Neuronal stem cell (in vitro differentiated cells): Measurements from ENCODE around the gene C4BPA. TPM values are rescaled to one million over a fixed set of nuclear protein-coding genes. Genes with fewer than 3 reads are reported as not detected.

Experiments used
- DNase-seq: peaks from one replicate; pipeline ENCODE4 v3.0.0-alpha.2; 2013; ENCODE audit warnings: low spot score
- H2AFZ ChIP-seq: one replicate; pipeline ENCODE4 v1.6.1; 2013; ENCODE audit warnings: mild to moderate bottlenecking, low read length, inconsistent platforms
- H2AK5ac ChIP-seq: 2 replicates; pipeline ENCODE4 v1.6.1; 2013; ENCODE audit warnings: low read depth, mild to moderate bottlenecking, inconsistent platforms, low read length, moderate library complexity, mixed read lengths
- H2BK120ac ChIP-seq: 2 replicates; pipeline ENCODE4 v1.6.1; 2013; ENCODE audit warnings: low read depth, mild to moderate bottlenecking, inconsistent platforms, low read length, moderate library complexity, mixed read lengths
- H2BK12ac ChIP-seq: one replicate; pipeline ENCODE4 v1.6.1; 2013; ENCODE audit warnings: low read length, inconsistent platforms
- H2BK15ac ChIP-seq: 2 replicates; pipeline ENCODE4 v1.6.1; 2013; ENCODE audit warnings: mild to moderate bottlenecking, low read length, inconsistent platforms, mixed read lengths
- H2BK5ac ChIP-seq: one replicate; pipeline ENCODE4 v1.6.1; 2013; ENCODE audit warnings: inconsistent platforms, mild to moderate bottlenecking, low read length, moderate library complexity
- H3K14ac ChIP-seq: one replicate; pipeline ENCODE4 v1.6.1; 2013; ENCODE audit warnings: low read length, inconsistent platforms
- H3K18ac ChIP-seq: 2 replicates; pipeline ENCODE4 v1.6.1; 2013; ENCODE audit warnings: low read length, inconsistent platforms
- H3K23ac ChIP-seq: 2 replicates; pipeline ENCODE4 v1.6.1; 2013; ENCODE audit warnings: low read depth, mild to moderate bottlenecking, mixed read lengths, low read length, inconsistent platforms; ENCODE audit not compliant: poor library complexity
- H3K27ac ChIP-seq: replicated peaks from 3 replicates; pipeline ENCODE4 v1.5.1; 2013; ENCODE audit warnings: low read length, inconsistent platforms
- H3K27me3 ChIP-seq, 3 experiments: 2 replicates each; pipeline ENCODE4 v1.6.1; 2013; ENCODE audit warnings: low read length in 3 of 3, mild to moderate bottlenecking in 2 of 3, inconsistent platforms in 1 of 3, low read depth in 1 of 3, mixed read lengths in 1 of 3, moderate library complexity in 1 of 3; ENCODE audit not compliant: control insufficient read depth in 3 of 3, insufficient read depth in 3 of 3
- H3K36me3 ChIP-seq, 2 donors: replicated peaks in 1 of 2; 2 replicates each; pipeline ENCODE4 v1.6.1; 2013; ENCODE audit warnings: low read length in 2 of 2; ENCODE audit not compliant: control insufficient read depth in 2 of 2, insufficient read depth in 2 of 2
- H3K4ac ChIP-seq: 2 replicates; pipeline ENCODE4 v1.6.1; 2013; ENCODE audit warnings: inconsistent platforms, mild to moderate bottlenecking, low read length, moderate library complexity
- H3K4me1 ChIP-seq, 2 donors: 1 replicate in 1 of 2; 2 replicates in 1 of 2; pipeline ENCODE4 v1.6.1; 2013; ENCODE audit warnings: low read length in 2 of 2, low read depth in 1 of 2; ENCODE audit not compliant: control insufficient read depth in 2 of 2, insufficient read depth in 1 of 2
- H3K4me2 ChIP-seq: one replicate; pipeline ENCODE4 v1.6.1; 2013; ENCODE audit warnings: mild to moderate bottlenecking, low read length, inconsistent platforms; ENCODE audit not compliant: insufficient read depth, poor library complexity, severe bottlenecking
- H3K4me3 ChIP-seq, 2 donors: 2 replicates each; pipeline ENCODE4 v1.5.1; 2013; ENCODE audit warnings: low read length in 2 of 2, mild to moderate bottlenecking in 2 of 2, inconsistent platforms in 1 of 2, moderate library complexity in 1 of 2
- H3K79me1 ChIP-seq: one replicate; pipeline ENCODE4 v1.6.1; 2013; ENCODE audit warnings: low read depth, mild to moderate bottlenecking, inconsistent platforms, low read length, moderate library complexity
- H3K9ac ChIP-seq: one replicate; pipeline ENCODE4 v1.6.1; 2013; ENCODE audit warnings: mild to moderate bottlenecking, low read depth, low read length, inconsistent platforms; ENCODE audit not compliant: poor library complexity
- H3K9me3 ChIP-seq, 2 donors: replicated peaks in 1 of 2; 2 replicates each; pipeline versions ENCODE3 to v1.6.1; 2013; ENCODE audit warnings: low read length in 2 of 2, mild to moderate bottlenecking in 2 of 2, inconsistent platforms in 1 of 2, low read depth in 1 of 2, mixed read lengths in 1 of 2, moderate library complexity in 1 of 2; ENCODE audit not compliant: control insufficient read depth in 2 of 2, insufficient read depth in 1 of 2
- H4K8ac ChIP-seq: one replicate; pipeline ENCODE4 v1.6.1; 2013; ENCODE audit warnings: low read depth, mild to moderate bottlenecking, inconsistent platforms, low read length, moderate library complexity
- H4K91ac ChIP-seq: one replicate; pipeline ENCODE4 v1.6.1; 2013; ENCODE audit warnings: low read length, low read depth, mild to moderate bottlenecking, inconsistent platforms; ENCODE audit not compliant: poor library complexity
- WGBS, 2 donors: extraction: QIAGEN DNeasy Blood & Tissue Kit; methylation state at CpG; one replicate each; pipeline ENCODE4 v1.1.7; 2013; ENCODE audit warnings: missing lambda C conversion rate in 2 of 2, mixed read lengths in 1 of 2; ENCODE audit not compliant: insufficient read length in 2 of 2, insufficient replicate concordance in 1 of 2; ENCODE audit errors: extremely low coverage in 2 of 2; 5-methylcytosine and 5-hydroxymethylcytosine counted together
- polyA plus RNA-seq, 2 experiments: library from polyadenylated mRNA; stranded (reverse); fragments of 200-250 nt; gene quantifications; one replicate each; pipeline ENCODE4 v1.2.3, GENCODE V29; 2013

The C4BPA gene
- not detected for polyA plus RNA-seq (2013, experiment 1 of 2)
- not detected for polyA plus RNA-seq (2013, experiment 2 of 2)

DNA sequence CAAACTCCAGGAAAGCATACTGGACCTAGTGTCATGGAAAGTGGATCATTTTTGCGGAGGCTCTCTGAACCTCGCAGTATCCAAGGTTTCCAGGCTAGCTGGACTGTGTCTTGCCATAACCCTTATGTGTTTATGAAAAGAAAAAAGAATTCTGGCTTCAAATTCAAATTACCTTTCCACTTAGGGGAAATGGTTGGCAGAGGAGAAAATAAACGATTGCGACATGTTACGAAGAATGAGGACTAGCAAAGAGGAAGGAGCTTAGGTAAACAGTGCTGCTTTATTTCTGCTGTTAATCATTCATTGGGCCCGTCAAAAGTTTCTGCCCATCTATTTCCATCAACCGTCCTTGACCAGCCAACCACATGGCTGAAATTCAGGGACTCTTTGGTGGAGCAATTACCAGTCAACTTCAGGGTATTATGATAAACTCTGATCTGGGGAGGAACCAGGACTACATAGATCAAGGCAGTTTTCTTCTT lies at the start of gene C4BPA:
Gene C4BPA (plus strand): TSS at position 342 of the 482 bp plus-strand sequence. CDS start 8,793 bp downstream, outside the sequence.
- WGBS, 2 donors, result no CpG with 5 or more reads among the region's 7 CpGs
- no peak for DNase-seq
- H3K9me3 ChIP-seq, result peaks cover 0 to 3% of the 10 kb centered on the region in 2 donors
- no peak within 1 kb of the TSS for H2BK12ac ChIP-seq
- H2AK5ac ChIP-seq, result no peak within 1 kb of the TSS
- H3K27ac ChIP-seq, result no peak within 1 kb of the TSS
- H2BK15ac ChIP-seq, result no peak within 1 kb of the TSS
- H2BK5ac ChIP-seq, result no peak within 1 kb of the TSS
- peaks cover 0 to 5% (median 0%) of the 10 kb centered on the region in 3 experiments for H3K27me3 ChIP-seq
- no peak within 1 kb of the TSS for H2AFZ ChIP-seq
- no peak within 1 kb of the TSS for H3K9ac ChIP-seq
- no peak within 1 kb of the TSS for H4K91ac ChIP-seq
- no peak within 1 kb of the TSS for H3K4me2 ChIP-seq
- H2BK120ac ChIP-seq, result no peak within 1 kb of the TSS
- no peaks in the 10 kb centered on the region for H3K79me1 ChIP-seq
- no peak within 1 kb of the TSS for H3K18ac ChIP-seq
- no peak within 1 kb of the TSS for H3K14ac ChIP-seq
- no peak within 1 kb of the TSS for H3K4ac ChIP-seq
- H3K23ac ChIP-seq, result no peak within 1 kb of the TSS
- no peaks in the 10 kb centered on the region for H3K36me3 ChIP-seq
- H3K4me3 ChIP-seq, result no peak within 1 kb of the TSS
- no peak within 1 kb of the TSS for H4K8ac ChIP-seq
- no peaks in the 10 kb centered on the region for H3K4me1 ChIP-seq

DNA sequence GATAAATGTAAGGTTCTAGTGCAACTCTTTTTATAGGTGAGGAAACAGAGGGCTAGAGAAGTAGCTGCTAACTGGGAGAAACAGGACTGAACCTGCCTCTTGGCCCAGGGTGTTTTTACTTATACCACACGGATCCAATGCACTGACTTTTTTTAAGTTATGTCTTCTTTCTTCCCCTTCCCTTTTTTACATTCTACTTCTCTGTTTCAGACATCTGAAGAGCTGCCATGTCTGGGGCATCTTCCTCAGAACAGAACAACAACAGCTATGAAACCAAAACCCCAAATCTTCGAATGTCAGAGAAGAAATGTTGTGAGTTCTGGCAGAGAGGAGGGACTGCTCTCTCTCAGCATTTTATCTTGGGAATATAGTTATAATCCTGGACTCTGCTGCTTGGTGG lies 49.5 kb upstream of the C4BPA start:
- peaks cover 2% of the 10 kb centered on the region for H3K79me1 ChIP-seq
- no peak overlapping the region for H2BK120ac ChIP-seq
- H4K91ac ChIP-seq, result no peak overlapping the region
- DNase-seq, result no peak
- H3K27me3 ChIP-seq, result peaks cover 0 to 3% (median 0%) of the 10 kb centered on the region in 3 experiments
- H3K27ac ChIP-seq, result no peak overlapping the region
- no peak overlapping the region for H2AFZ ChIP-seq
- WGBS, 2 donors, result no CpG with 5 or more reads among the region's 2 CpGs
- H3K9ac ChIP-seq, result no peak overlapping the region
- no peak overlapping the region for H3K18ac ChIP-seq
- H2BK15ac ChIP-seq, result no peak overlapping the region
- no peak overlapping the region for H3K4me3 ChIP-seq
- H2BK5ac ChIP-seq, result no peak overlapping the region
- H4K8ac ChIP-seq, result no peak overlapping the region
- peaks cover 0 to 1% of the 10 kb centered on the region in 2 donors for H3K36me3 ChIP-seq
- H3K14ac ChIP-seq, result no peak overlapping the region
- no peaks in the 10 kb centered on the region for H3K9me3 ChIP-seq
- H3K23ac ChIP-seq, result no peak overlapping the region
- H3K4ac ChIP-seq, result no peak overlapping the region
- H3K4me1 ChIP-seq, result peaks cover 4 to 6% of the 10 kb centered on the region in 2 donors
- H2AK5ac ChIP-seq, result no peak overlapping the region
- H2BK12ac ChIP-seq, result no peak overlapping the region
- no peak overlapping the region for H3K4me2 ChIP-seq

DNA sequence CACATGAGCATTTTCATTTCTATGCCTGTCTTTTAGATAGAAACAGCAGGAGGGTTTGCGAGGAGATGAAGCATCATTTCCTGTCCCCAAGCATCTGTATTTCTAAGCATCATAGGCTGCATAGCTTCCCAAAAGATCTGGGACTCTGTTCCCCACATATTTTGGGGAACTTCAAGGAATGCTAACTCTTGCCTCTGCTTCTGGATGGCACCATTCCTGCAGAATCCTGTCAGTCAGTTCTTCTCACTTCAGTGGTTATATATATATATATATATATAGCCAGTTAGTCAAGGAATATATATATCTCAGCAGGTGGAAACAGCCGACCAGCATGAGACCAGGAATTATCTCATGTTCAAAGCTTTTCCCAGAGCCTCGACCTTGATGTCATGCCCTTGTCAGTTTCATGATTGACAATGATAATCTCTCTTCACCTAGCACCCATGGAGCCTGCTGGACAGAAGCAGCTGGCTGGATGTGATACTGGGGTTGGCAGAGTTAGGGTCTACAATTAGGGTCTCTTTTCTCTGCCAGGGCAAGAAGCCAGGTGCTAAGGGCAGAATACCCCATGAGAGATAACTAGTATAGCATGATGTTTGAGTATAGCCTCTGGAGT lies 48.5 kb upstream of the C4BPA start:
- Histone ChIP-seq H4K8ac (no peak overlapping the region), H3K4me2 (no peak overlapping the region), H2AK5ac (no peak overlapping the region), H3K27ac (no peak overlapping the region), H3K9me3 (no peaks in the 10 kb centered on the region), H4K91ac (no peak overlapping the region), H3K18ac (no peak overlapping the region), H2BK15ac (no peak overlapping the region), H2BK12ac (no peak overlapping the region), H3K23ac (no peak overlapping the region), H3K36me3 (no peaks in the 10 kb centered on the region), H3K4me1 (peaks cover 4 to 6% of the 10 kb centered on the region in 2 donors), H3K4me3 (no peak overlapping the region), H3K14ac (no peak overlapping the region), H3K4ac (no peak overlapping the region), H2BK120ac (no peak overlapping the region), H2BK5ac (no peak overlapping the region), H3K9ac (no peak overlapping the region), H3K27me3 (peaks cover 0 to 3% (median 0%) of the 10 kb centered on the region in 3 experiments), H3K79me1 (peaks cover under 1% of the 10 kb centered on the region), H2AFZ (no peak overlapping the region)
- no peak for DNase-seq
- WGBS, 2 donors, result no CpG with 5 or more reads among the region's 3 CpGs

GRCh38 chr1:207056673-207057072 lies 47.4 kb upstream of the C4BPA start:
- H4K8ac ChIP-seq, result no peak overlapping the region
- no peaks in the 10 kb centered on the region for H3K36me3 ChIP-seq
- H3K79me1 ChIP-seq, result no peaks in the 10 kb centered on the region
- H2BK5ac ChIP-seq, result no peak overlapping the region
- no peak overlapping the region for H4K91ac ChIP-seq
- peaks cover 0 to 1% of the 10 kb centered on the region in 2 donors for H3K4me1 ChIP-seq
- H2AFZ ChIP-seq, result no peak overlapping the region
- H2BK12ac ChIP-seq, result no peak overlapping the region
- no peak overlapping the region for H3K9ac ChIP-seq
- no peak overlapping the region for H3K4me2 ChIP-seq
- no peak overlapping the region for H2AK5ac ChIP-seq
- H2BK15ac ChIP-seq, result no peak overlapping the region
- no peak overlapping the region for H3K23ac ChIP-seq
- no peak for DNase-seq
- H3K4ac ChIP-seq, result no peak overlapping the region
- no peak overlapping the region for H3K27ac ChIP-seq
- peaks cover 0 to 3% (median 0%) of the 10 kb centered on the region in 3 experiments for H3K27me3 ChIP-seq
- H3K14ac ChIP-seq, result no peak overlapping the region
- no peak overlapping the region for H3K18ac ChIP-seq
- no peaks in the 10 kb centered on the region for H3K9me3 ChIP-seq
- no CpG with 5 or more reads among the region's 6 CpGs for WGBS, 2 donors
- H3K4me3 ChIP-seq, result no peak overlapping the region
- H2BK120ac ChIP-seq, result no peak overlapping the region
